Kidney (tissue), 14 donors: ENCODE data around the gene RARRES2. TPM values are rescaled to one million over a fixed set of nuclear protein-coding genes. Genes with fewer than 3 reads are reported as not detected.
A peak's percentile ranks its signal among the peaks of the same experiment; 100 is the strongest.

Source experiments
- DNase-seq, 5 donors: peaks; one replicate each; pipeline ENCODE4 v3.0.0-alpha.2; 2013 to 2020
- FAIRE-seq: peaks from 2 replicates; lab custom pipeline; 2012; peaks lifted over from hg19 to GRCh38; lab: Jason Lieb, UNC
- H3K27ac ChIP-seq, 2 donors: one replicate each; pipeline ENCODE4 v1.7.0; 2013; ENCODE audit warnings: low read depth in 2 of 2, low read length in 2 of 2, inconsistent platforms in 1 of 2
- H3K27me3 ChIP-seq: one replicate; pipeline ENCODE4 v1.7.1; 2013; ENCODE audit warnings: low read length, inconsistent platforms; ENCODE audit not compliant: control insufficient read depth, insufficient read depth
- H3K36me3 ChIP-seq, 3 donors: one replicate each; pipeline versions ENCODE4 v1.7.0 to v1.7.1; 2013; ENCODE audit warnings: low read length in 3 of 3, control low read depth in 1 of 3, inconsistent platforms in 1 of 3; ENCODE audit not compliant: insufficient read depth in 3 of 3, control insufficient read depth in 2 of 3
- H3K4me1 ChIP-seq, 3 donors: one replicate each; pipeline versions ENCODE4 v1.7.0 to v1.7.1; 2013; ENCODE audit warnings: low read length in 3 of 3, inconsistent platforms in 1 of 3, low read depth in 1 of 3; ENCODE audit not compliant: control insufficient read depth in 2 of 3, insufficient read depth in 2 of 3
- H3K4me3 ChIP-seq, 3 donors: one replicate each; pipeline versions ENCODE4 v1.7.0 to v1.8.1; 2013; ENCODE audit warnings: low read length in 3 of 3, control low read depth in 1 of 3, inconsistent platforms in 1 of 3
- H3K9ac ChIP-seq, 3 donors: one replicate each; pipeline versions ENCODE4 v1.7.0 to v1.7.1; 2013; ENCODE audit warnings: low read length in 3 of 3, control low read depth in 1 of 3, inconsistent platforms in 1 of 3
- H3K9me3 ChIP-seq, 3 donors: one replicate each; pipeline versions ENCODE4 v1.7.0 to v1.7.1; 2013; ENCODE audit warnings: low read length in 3 of 3, control low read depth in 1 of 3, inconsistent platforms in 1 of 3; ENCODE audit not compliant: control insufficient read depth in 2 of 3, insufficient read depth in 1 of 3
- intact Hi-C: fragments of 100-400 bp; cut with DNase I; formaldehyde crosslinking; loops from one replicate; pipeline ENCODE4 v1.11.1; 2022
- polyA plus RNA-seq: library from polyadenylated mRNA; stranded (reverse); fragments of 350-450 nt; fragmentation: Illumina TruSeq; extraction: RNeasy Lipid Tissue Mini Kit (QIAGEN cat#74804); gene quantifications from one replicate; pipeline ENCODE4 v1.2.3, GENCODE V29; 2014; ENCODE audit warnings: low read depth, low replicate concordance; ENCODE audit not compliant: insufficient read depth
- total RNA-seq: library from RNA; stranded (reverse); fragmentation: NEBNext Ultra II Directional; extraction: Animal tissue kit (Norgen Biotek cat#: 25700); gene quantifications from one replicate; pipeline ENCODE4 v1.2.1, GENCODE V29; 2021
- TF ChIP-seq, protein P1 (sequence below): IDR thresholded peaks from 3 replicates; pipeline ENCODE4 v1.5.1; 2012; ENCODE audit warnings: mild to moderate bottlenecking, moderate library complexity, borderline replicate concordance; ENCODE audit not compliant: insufficient read depth; ENCODE audit errors: extremely low read depth
- donor health status: control.
- donor health status: control.
- donor health status: control.
- donor health status: control.
- donor health status: control.
- donor health status: DM: yes; HTN: yes; CAD: no.
- donor health status: Normal renal cell carcinoma (clear cell type).

The RARRES2 gene
- total and polyA plus RNA-seq, 2 donors from 2014 or later: 104 to 475 TPM

DNA sequence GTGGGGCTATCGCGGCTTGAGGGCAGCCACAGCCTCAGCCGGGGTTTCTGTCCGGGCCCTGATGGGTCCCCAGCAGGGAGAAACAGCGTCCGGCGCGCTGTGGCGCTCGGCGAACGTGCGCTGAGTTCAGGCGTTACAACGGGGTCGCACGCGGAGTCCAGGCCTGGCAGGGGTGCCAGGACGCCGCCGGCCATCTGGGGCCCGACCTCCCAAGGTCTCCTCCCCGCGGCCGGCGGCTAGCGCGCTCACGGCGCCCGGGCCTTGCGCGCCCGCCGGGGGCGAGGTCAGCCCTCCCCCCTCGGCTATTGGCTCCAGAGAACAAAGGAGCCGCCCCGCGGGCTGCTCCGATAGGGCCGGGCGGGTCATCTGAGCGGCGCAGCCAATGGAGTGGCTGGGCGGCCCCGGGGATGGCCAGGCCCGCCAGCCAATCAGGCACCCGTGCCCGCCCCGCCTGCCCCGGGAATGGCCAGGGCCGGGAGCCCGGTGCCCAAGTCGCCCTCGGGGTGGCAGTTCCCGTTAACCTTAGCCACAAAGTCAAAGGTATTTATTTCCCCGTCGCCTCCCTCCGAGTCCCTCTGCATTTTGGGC, 37.5 kb upstream of the RARRES2 start, which contains the start of gene ZNF775:
Gene ZNF775, plus strand, starts transcription at position 478 of the 588 bp plus-strand sequence. CDS start 9,141 bp downstream, outside the sequence.
- no peak for FAIRE-seq
- no peaks in the 10 kb centered on the region for H3K27me3 ChIP-seq

DNA sequence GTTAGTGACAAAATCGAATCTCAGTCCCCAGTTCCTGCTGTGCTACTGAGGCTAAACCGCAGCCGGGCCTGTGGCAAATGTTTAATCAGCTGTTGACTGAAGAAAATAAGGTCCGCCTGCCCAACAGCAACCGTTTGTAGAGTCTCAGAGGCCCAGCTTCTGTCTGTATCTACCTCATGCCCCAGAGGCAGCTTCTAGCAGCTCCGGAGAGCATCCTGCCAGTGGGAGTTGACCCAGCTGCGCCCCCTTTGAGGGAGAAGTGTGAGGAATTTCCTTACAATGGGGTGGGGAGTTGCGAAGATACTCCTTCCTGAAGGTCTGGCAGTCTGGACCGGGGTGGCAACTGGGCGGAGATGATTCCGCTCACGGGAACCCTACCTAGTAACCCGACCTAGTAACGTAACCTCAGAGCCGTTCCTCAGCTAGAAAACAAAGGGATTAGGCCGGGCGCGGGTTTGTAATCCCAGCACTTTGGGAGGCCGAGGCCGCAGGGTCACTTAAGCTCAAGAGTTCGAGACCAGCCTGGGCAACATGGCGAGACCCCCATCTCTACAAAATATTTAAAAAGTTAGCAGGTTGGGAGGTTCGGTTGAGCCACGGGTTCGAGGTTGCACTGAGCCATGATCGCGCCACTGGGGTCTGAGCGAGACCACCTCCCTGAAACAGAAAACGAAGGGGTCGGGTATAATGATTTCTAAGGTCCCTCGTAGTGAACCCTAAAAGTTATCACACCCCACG, 36.9 kb upstream of the RARRES2 start:
- Histone ChIP-seq H3K27ac (peak overlapping the region; percentile 87 to 94), H3K36me3 (peaks cover 2 to 5% (median 4%) of the 10 kb centered on the region in 3 donors), H3K9me3 (no peaks in the 10 kb centered on the region), H3K9ac (peak overlapping the region; percentile 1 to 98 (median 66)), H3K4me3 (peak overlapping the region; percentile 46 to 85 (median 60)), H3K4me1 (peaks cover 0 to 23% (median 16%) of the 10 kb centered on the region in 3 donors), H3K27me3 (no peaks in the 10 kb centered on the region)
- TF ChIP-seq, protein P1, sequence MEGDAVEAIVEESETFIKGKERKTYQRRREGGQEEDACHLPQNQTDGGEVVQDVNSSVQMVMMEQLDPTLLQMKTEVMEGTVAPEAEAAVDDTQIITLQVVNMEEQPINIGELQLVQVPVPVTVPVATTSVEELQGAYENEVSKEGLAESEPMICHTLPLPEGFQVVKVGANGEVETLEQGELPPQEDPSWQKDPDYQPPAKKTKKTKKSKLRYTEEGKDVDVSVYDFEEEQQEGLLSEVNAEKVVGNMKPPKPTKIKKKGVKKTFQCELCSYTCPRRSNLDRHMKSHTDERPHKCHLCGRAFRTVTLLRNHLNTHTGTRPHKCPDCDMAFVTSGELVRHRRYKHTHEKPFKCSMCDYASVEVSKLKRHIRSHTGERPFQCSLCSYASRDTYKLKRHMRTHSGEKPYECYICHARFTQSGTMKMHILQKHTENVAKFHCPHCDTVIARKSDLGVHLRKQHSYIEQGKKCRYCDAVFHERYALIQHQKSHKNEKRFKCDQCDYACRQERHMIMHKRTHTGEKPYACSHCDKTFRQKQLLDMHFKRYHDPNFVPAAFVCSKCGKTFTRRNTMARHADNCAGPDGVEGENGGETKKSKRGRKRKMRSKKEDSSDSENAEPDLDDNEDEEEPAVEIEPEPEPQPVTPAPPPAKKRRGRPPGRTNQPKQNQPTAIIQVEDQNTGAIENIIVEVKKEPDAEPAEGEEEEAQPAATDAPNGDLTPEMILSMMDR: no peak
- DNase-seq (peak; percentile 79 to 91 (median 87)), FAIRE-seq (no peak)
- intact Hi-C loops: no loop called here

More for the DNA sequence above, 37.5 kb upstream of the RARRES2 start, which contains the start of gene ZNF775:
- Histone ChIP-seq H3K4me1 (peaks cover 0 to 20% (median 16%) of the 10 kb centered on the region in 3 donors), H3K4me3 (peak within 1 kb of the TSS; percentile 61 to 85 (median 79)), H3K9me3 (no peaks in the 10 kb centered on the region), H3K9ac (peak within 1 kb of the TSS; percentile 66 to 98 (median 70)), H3K36me3 (peaks cover 0 to 2% (median 0%) of the 10 kb centered on the region in 3 donors), H3K27ac (peak within 1 kb of the TSS; percentile 87 to 94)
- peak; percentile 95 to 99 (median 97) for DNase-seq
- intact Hi-C loops: no loop called here
- TF ChIP-seq, protein P1: peak; percentile 8

DNA sequence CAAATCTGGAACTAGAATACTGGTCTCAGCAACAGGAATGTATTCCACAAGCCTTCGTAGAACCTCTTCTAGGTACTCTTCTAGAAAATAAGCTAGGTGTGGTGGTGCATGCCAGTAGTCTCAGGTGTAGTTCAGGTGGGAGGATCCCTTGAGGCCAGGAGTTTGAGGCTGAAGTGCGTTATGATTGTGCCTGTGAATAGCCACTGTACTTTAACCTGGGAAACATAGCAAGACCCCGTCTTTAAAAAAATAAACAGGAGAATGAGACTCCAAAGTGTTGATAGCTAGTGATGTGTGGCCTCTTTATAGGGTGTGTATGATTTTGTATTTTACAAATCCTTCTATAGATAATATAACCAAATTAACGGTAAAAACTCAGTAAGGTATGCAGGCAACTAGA, 36.2 kb upstream of the RARRES2 start:
- peaks cover 0 to 26% (median 22%) of the 10 kb centered on the region in 3 donors for H3K4me1 ChIP-seq
- FAIRE-seq: no peak
- intact Hi-C loops: no loop called here
- no peak overlapping the region for H3K4me3 ChIP-seq
- DNase-seq: peak in 1 of 5 donors; percentile 37
- no peak overlapping the region for H3K27ac ChIP-seq
- no peaks in the 10 kb centered on the region for H3K27me3 ChIP-seq
- H3K9ac ChIP-seq: peak overlapping the region in 1 of 3 donors; percentile 4
- TF ChIP-seq, protein P1: no peak
- H3K9me3 ChIP-seq: no peaks in the 10 kb centered on the region
- peaks cover 2 to 9% (median 8%) of the 10 kb centered on the region in 3 donors for H3K36me3 ChIP-seq
